NB4 (cell line): ENCODE results near the gene TECPR1.

Experiments used
- MYC ChIP-seq: IDR thresholded peaks from 2 replicates; pipeline ENCODE4 v1.6.1; 2011; ENCODE audit warnings: low read depth, low read length
- POLR2A ChIP-seq: IDR thresholded peaks from 2 replicates; pipeline ENCODE4 v1.6.1; 2011; ENCODE audit warnings: mild to moderate bottlenecking; ENCODE audit not compliant: insufficient read length; ENCODE audit errors: extremely low read depth
- TF ChIP-seq, protein P1 (sequence below): IDR thresholded peaks from one replicate; pipeline ENCODE4 v1.5.1; 2012; ENCODE audit warnings: low read depth, low read length
- TF ChIP-seq, protein P2 (sequence below): IDR thresholded peaks from 2 replicates; pipeline ENCODE4 v1.6.1; 2011; ENCODE audit warnings: low read depth, low read length

DNA sequence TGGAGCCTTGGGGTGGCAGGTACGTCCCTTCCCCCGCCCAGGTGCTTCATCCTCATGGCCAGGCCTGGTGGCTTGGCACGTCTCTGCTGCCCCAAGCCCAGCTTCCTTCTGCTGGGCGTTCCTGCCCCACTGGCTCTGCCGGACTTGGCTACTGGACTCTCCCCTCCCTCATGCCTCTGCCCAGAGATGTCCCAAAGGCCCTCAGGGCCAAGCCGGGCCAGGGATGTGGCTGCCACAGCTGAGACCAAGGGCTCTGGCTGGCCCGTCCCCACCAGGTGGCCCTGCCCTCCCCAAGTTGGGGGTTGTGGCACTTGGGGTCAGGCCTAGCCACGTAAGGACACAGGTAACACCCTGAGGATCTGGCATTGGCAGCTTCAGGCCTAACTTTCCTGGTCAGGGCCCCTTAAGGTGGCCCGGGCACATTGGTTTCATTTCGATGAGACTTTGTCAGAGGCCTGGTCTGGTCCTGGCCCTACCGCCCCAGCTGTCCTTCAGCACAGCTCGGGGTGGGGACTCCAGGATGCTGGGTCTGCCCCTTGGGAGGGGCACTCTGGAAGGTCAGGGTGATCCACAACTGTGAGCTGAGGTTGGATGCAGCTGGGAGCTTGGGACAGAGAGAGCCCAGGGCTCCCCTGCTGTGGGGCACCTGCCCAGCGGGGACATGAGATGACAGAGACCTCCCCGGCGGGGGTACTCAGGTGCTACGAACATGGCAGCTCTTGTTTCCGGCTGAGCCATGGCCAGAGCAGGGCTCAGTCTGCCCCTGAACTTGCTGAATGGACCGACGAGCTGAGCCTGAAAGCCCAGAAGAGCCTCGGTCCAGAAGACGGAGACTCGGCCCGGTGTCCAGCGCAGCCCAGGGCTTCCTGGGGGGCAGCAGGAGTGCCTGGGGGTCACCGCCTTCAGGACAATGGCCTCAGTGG is 37.9 kb downstream of the TECPR1 start:
- no peak for TF ChIP-seq POLR2A
- TF ChIP-seq, protein P1, sequence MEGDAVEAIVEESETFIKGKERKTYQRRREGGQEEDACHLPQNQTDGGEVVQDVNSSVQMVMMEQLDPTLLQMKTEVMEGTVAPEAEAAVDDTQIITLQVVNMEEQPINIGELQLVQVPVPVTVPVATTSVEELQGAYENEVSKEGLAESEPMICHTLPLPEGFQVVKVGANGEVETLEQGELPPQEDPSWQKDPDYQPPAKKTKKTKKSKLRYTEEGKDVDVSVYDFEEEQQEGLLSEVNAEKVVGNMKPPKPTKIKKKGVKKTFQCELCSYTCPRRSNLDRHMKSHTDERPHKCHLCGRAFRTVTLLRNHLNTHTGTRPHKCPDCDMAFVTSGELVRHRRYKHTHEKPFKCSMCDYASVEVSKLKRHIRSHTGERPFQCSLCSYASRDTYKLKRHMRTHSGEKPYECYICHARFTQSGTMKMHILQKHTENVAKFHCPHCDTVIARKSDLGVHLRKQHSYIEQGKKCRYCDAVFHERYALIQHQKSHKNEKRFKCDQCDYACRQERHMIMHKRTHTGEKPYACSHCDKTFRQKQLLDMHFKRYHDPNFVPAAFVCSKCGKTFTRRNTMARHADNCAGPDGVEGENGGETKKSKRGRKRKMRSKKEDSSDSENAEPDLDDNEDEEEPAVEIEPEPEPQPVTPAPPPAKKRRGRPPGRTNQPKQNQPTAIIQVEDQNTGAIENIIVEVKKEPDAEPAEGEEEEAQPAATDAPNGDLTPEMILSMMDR: no peak
- TF ChIP-seq, protein P2, sequence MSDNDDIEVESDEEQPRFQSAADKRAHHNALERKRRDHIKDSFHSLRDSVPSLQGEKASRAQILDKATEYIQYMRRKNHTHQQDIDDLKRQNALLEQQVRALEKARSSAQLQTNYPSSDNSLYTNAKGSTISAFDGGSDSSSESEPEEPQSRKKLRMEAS: no peak
- TF ChIP-seq MYC: no peak
